OCI-LY1 (cell line): Measurements from ENCODE around the gene NOTUM.

Experiments used
- H2AFZ ChIP-seq: fragments of 200-600 bp; sonication (generic), shearing (Covaris generic); 2 replicates; pipeline ENCODE4 v1.6.0; 2014; ENCODE audit warnings: antibody characterized with exemption, mild to moderate bottlenecking, low read length
- H3F3A ChIP-seq: fragments of 200-600 bp; sonication (generic), shearing (Covaris generic); 2 replicates; pipeline ENCODE4 v1.6.0; 2014; ENCODE audit warnings: mild to moderate bottlenecking, antibody characterized with exemption, low read length, moderate library complexity; ENCODE audit not compliant: insufficient read depth
- H3K27ac ChIP-seq: fragments of 200-600 bp; sonication (generic); 2 replicates; pipeline ENCODE4 v1.5.1; 2014; ENCODE audit warnings: low read length, mixed run types, mild to moderate bottlenecking, low read depth; ENCODE audit not compliant: poor library complexity, severe bottlenecking
- H3K27me3 ChIP-seq: fragments of 200-600 bp; sonication (generic); 2 replicates; pipeline ENCODE4 v1.6.0; 2014; ENCODE audit warnings: antibody characterized with exemption, mild to moderate bottlenecking, low read length, moderate library complexity; ENCODE audit not compliant: insufficient read depth
- H3K36me3 ChIP-seq: fragments of 200-600 bp; sonication (generic); 2 replicates; pipeline ENCODE4 v1.6.1; 2014; ENCODE audit warnings: mild to moderate bottlenecking, antibody characterized with exemption, low read length, moderate library complexity, mixed read lengths; ENCODE audit not compliant: insufficient read depth
- H3K4me1 ChIP-seq: fragments of 200-600 bp; sonication (generic); 2 replicates; pipeline ENCODE4 v1.5.1; 2014; ENCODE audit warnings: mild to moderate bottlenecking, low read length, moderate library complexity; ENCODE audit not compliant: insufficient read depth, severe bottlenecking
- H3K4me2 ChIP-seq: fragments of 200-600 bp; sonication (generic), shearing (Covaris generic); 2 replicates; pipeline ENCODE4 v1.6.1; 2014; ENCODE audit warnings: low read length
- H3K4me3 ChIP-seq: fragments of 200-600 bp; sonication (generic); 2 replicates; pipeline ENCODE4 v1.5.1; 2014; ENCODE audit warnings: low read length, low read depth, mild to moderate bottlenecking, mixed read lengths; ENCODE audit not compliant: poor library complexity, severe bottlenecking
- H3K79me2 ChIP-seq: fragments of 200-600 bp; shearing (Covaris generic); 2 replicates; pipeline ENCODE4 v1.6.1; 2016; ENCODE audit warnings: mixed run types, low read length, mixed read lengths; ENCODE audit not compliant: insufficient read depth
- H3K9ac ChIP-seq: fragments of 200-600 bp; sonication (generic), shearing (Covaris generic); 2 replicates; pipeline ENCODE4 v1.6.1; 2014; ENCODE audit warnings: mild to moderate bottlenecking, low read length, mixed read lengths
- H3K9me2 ChIP-seq: fragments of 200-600 bp; sonication (generic), shearing (Covaris generic); 2 replicates; pipeline ENCODE4 v1.6.1; 2014; ENCODE audit warnings: low read depth, mild to moderate bottlenecking, low read length, mixed read lengths
- H3K9me3 ChIP-seq: fragments of 200-600 bp; shearing (Covaris generic); 2 replicates; pipeline ENCODE4 v1.6.1; 2014; ENCODE audit warnings: low read length, mixed read lengths
- H4K20me1 ChIP-seq: fragments of 200-600 bp; sonication (generic), shearing (Covaris generic); 2 replicates; pipeline ENCODE4 v1.6.0; 2016; ENCODE audit warnings: mild to moderate bottlenecking, low read length; ENCODE audit not compliant: insufficient read depth
- EZH2 ChIP-seq: fragments of 200-600 bp; sonication (generic), shearing (Covaris generic); IDR thresholded peaks from 2 replicates; pipeline ENCODE4 v1.8.0; 2017; ENCODE audit warnings: borderline replicate concordance, mixed run types, mild to moderate bottlenecking, antibody characterized with exemption, low read length, moderate library complexity, mixed read lengths
- TF ChIP-seq, protein P1 (sequence below): fragments of 200-600 bp; sonication (generic), shearing (Covaris generic); IDR thresholded peaks from 2 replicates; pipeline ENCODE4 v1.5.1; 2017; ENCODE audit warnings: mild to moderate bottlenecking, antibody characterized with exemption, low read length, moderate library complexity, mixed read lengths

NOTUM gene

GRCh38 chr17:81902653-81903414, 58.2 kb downstream of the NOTUM start:
- H4K20me1 ChIP-seq = no peaks in the 10 kb centered on the region
- no peak overlapping the region for H2AFZ ChIP-seq
- H3K79me2 ChIP-seq = no peaks in the 10 kb centered on the region
- H3K27ac ChIP-seq = no peak overlapping the region
- no peaks in the 10 kb centered on the region for H3K9me2 ChIP-seq
- H3K4me3 ChIP-seq = no peak overlapping the region
- H3F3A ChIP-seq = no peaks in the 10 kb centered on the region
- H3K27me3 ChIP-seq = peaks cover 4% of the 10 kb centered on the region; the same call in 1 of the 2 replicates
- no peak overlapping the region for H3K9ac ChIP-seq
- H3K4me2 ChIP-seq = peak overlapping the region; percentile 42; the same call in 1 of the 2 replicates
- H3K4me1 ChIP-seq = peaks cover 9% of the 10 kb centered on the region
- no peak for TF ChIP-seq EZH2
- TF ChIP-seq, protein P1, sequence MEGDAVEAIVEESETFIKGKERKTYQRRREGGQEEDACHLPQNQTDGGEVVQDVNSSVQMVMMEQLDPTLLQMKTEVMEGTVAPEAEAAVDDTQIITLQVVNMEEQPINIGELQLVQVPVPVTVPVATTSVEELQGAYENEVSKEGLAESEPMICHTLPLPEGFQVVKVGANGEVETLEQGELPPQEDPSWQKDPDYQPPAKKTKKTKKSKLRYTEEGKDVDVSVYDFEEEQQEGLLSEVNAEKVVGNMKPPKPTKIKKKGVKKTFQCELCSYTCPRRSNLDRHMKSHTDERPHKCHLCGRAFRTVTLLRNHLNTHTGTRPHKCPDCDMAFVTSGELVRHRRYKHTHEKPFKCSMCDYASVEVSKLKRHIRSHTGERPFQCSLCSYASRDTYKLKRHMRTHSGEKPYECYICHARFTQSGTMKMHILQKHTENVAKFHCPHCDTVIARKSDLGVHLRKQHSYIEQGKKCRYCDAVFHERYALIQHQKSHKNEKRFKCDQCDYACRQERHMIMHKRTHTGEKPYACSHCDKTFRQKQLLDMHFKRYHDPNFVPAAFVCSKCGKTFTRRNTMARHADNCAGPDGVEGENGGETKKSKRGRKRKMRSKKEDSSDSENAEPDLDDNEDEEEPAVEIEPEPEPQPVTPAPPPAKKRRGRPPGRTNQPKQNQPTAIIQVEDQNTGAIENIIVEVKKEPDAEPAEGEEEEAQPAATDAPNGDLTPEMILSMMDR = no peak
- H3K36me3 ChIP-seq = peaks cover 74% of the 10 kb centered on the region
- H3K9me3 ChIP-seq = no peaks in the 10 kb centered on the region
